Mesodermal cell (in vitro differentiated cells): Measurements from ENCODE around the gene EMX2.
A peak's percentile ranks its signal among the peaks of the same experiment; 100 is the strongest.

Source experiments
- H3K27ac ChIP-seq: 2 replicates; pipeline ENCODE4 v1.7.0; 2013; ENCODE audit warnings: mild to moderate bottlenecking, low read depth, low read length, moderate library complexity; ENCODE audit not compliant: severe bottlenecking
- H3K36me3 ChIP-seq: 2 replicates; pipeline ENCODE4 v1.7.1; 2013; ENCODE audit warnings: mild to moderate bottlenecking, low read length, moderate library complexity; ENCODE audit not compliant: control insufficient read depth, insufficient read depth
- H3K4me1 ChIP-seq: one replicate; pipeline ENCODE4 v1.7.1; 2013; ENCODE audit warnings: mild to moderate bottlenecking, low read length; ENCODE audit not compliant: insufficient read depth, control insufficient read depth, poor library complexity, severe bottlenecking
- H3K4me3 ChIP-seq: 2 replicates; pipeline ENCODE4 v1.7.0; 2013; ENCODE audit warnings: low read length, control low read depth, mild to moderate bottlenecking; ENCODE audit not compliant: insufficient read depth, poor library complexity, severe bottlenecking; ENCODE audit errors: extremely low read depth
- H3K9me3 ChIP-seq: 2 replicates; pipeline ENCODE4 v1.7.1; 2013; ENCODE audit warnings: mild to moderate bottlenecking, low read length, moderate library complexity; ENCODE audit not compliant: control insufficient read depth
- WGBS, 2 experiments: methylation state at CpG; one replicate each; pipeline ENCODE4 v1.1.5; 2013; ENCODE audit warnings: missing lambda C conversion rate in 2 of 2; ENCODE audit not compliant: insufficient coverage in 2 of 2; 5-methylcytosine and 5-hydroxymethylcytosine counted together

The EMX2 gene

DNA sequence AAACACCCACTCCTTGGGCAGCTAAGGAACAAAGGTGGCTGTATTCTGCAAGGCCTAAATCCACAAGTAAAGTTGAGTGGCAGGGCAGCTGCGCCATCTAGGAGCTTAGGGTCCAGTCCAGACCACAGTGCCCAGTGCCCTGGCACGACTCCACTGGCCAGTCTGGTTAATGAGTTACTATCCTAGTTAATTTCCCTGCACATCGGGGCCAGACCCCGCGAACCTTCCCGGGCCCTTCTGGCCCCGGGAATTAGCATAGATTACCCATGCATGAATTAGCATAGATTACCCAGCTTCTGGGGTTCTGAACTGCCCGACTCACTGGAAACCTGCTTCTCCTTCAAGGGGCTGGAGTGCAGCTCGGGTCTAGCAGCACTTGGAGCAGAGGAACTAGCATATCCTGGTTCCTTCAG is 3.2 kb upstream of the EMX2 start:
- Histone ChIP-seq H3K27ac (no peak overlapping the region), H3K4me3 (no peak overlapping the region), H3K36me3 (no peaks in the 10 kb centered on the region), H3K4me1 (peaks cover 17% of the 10 kb centered on the region), H3K9me3 (no peaks in the 10 kb centered on the region)
- 10 to 16% methylated on average over 8 to 9 of the region's 9 CpGs for WGBS, 2 experiments

DNA sequence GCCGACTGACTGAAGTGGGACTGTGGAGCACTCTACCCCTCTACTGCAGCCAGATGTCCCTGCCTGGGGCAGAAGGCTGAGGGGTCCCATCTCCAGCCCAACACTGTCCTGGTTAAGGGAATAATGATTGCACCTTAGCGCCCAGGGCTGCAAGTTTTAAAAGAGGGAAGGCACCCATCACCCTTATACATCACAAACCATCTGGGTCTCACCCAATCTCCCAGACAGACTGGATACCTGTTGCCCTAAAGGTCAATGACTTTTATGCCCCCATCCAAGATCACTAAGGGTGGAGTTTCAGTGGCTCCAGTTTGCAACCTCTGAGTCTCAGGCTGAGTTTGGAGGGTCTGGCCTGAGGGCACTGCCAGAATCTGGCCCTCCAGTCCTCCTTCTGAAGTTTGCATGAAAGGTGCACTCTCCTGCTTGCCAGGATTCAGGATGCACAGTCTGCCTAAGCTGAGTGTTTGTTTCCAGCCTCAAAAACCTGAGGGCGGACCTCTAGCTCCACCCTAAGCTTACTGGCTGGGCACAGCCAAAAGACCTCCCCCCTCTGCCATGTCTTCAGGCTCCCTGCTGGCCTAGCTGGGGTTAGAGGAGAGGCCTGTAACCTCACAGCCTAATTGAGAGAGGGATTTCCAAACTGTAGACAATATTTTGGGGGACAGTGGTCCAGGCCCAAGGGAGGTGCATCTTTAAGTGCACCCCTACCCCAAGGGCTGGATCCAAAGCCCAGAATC is 2.5 kb upstream of the EMX2 start:
- no peak overlapping the region for H3K4me3 ChIP-seq
- 11 to 47% methylated on average over 2 to 3 of the region's 3 CpGs for WGBS, 2 experiments

DNA sequence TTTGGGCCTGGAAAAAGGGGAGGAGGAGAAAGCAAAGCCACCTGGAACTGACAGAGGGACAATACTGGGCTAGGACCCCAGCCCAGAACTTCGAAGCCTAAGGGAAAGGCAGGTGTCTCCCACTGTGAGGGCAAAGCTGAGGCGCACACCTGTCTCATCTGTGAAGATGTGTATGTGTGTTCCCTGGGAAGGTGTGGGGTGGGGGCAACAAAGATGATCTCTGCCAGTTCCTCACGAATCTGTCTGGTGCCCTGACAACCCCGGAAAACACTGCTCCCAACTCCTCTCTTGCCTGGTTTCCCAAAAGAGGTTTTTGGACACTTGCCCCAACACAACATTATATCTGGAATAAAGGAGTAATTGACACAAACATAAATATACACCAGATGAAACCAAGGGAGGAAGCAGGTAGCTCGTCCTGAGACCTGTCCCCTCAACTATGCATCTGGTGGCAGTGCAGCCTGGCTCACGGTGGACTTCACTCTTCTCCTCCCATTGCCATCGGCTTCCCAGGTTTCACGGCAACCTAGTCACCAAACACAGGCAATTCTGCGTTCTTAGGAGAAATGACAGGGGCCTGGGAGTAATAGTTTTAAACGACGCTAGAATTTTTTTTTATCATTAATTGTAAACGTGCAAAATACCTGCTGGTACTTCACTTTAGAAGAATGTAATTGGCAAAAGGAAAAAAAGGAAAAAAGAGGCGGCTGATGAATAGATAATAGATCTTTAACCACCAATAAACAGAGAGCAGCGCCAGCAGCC is 1.7 kb upstream of the EMX2 start:
- 12 to 18% methylated on average over 3 to 4 of the region's 14 CpGs for WGBS, 2 experiments
- H3K36me3 ChIP-seq: no peaks in the 10 kb centered on the region
- peaks cover 27% of the 10 kb centered on the region for H3K4me1 ChIP-seq
- no peak overlapping the region for H3K27ac ChIP-seq
- no peak overlapping the region for H3K4me3 ChIP-seq
- no peaks in the 10 kb centered on the region for H3K9me3 ChIP-seq

More for the DNA sequence above, 2.5 kb upstream of the EMX2 start:
- H3K36me3 ChIP-seq: no peaks in the 10 kb centered on the region
- no peaks in the 10 kb centered on the region for H3K9me3 ChIP-seq
- H3K4me1 ChIP-seq: peaks cover 24% of the 10 kb centered on the region
- no peak overlapping the region for H3K27ac ChIP-seq

DNA sequence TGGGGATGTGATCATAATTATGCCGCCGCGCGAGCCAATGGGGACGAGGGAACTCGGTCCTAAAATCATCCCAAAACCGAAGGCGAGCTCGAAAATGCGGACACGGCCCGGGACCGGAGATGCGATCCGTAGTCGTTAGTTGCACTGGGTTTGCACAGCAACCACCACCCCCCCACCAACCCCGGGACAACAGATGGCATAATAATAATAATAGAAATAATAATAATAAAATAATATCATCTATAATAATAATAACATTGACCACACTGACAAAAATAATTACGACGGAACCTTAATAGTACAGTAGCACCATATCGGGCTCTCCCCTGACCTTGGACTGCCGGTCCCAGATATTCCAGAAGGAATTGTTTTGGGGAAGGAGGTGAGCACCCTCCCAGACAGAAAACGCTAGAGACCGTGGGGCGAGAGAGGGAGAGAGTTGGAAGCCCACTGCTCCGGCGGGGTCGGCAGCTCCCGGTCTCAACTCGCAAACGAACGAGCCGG is 1.1 kb upstream of the EMX2 start:
- Histone ChIP-seq H3K4me1 (peaks cover 27% of the 10 kb centered on the region), H3K4me3 (peak overlapping the region; percentile 18), H3K9me3 (no peaks in the 10 kb centered on the region), H3K27ac (no peak overlapping the region), H3K36me3 (no peaks in the 10 kb centered on the region)
- 1 to 2% methylated on average over 16 to 18 of the region's 32 CpGs for WGBS, 2 experiments

DNA sequence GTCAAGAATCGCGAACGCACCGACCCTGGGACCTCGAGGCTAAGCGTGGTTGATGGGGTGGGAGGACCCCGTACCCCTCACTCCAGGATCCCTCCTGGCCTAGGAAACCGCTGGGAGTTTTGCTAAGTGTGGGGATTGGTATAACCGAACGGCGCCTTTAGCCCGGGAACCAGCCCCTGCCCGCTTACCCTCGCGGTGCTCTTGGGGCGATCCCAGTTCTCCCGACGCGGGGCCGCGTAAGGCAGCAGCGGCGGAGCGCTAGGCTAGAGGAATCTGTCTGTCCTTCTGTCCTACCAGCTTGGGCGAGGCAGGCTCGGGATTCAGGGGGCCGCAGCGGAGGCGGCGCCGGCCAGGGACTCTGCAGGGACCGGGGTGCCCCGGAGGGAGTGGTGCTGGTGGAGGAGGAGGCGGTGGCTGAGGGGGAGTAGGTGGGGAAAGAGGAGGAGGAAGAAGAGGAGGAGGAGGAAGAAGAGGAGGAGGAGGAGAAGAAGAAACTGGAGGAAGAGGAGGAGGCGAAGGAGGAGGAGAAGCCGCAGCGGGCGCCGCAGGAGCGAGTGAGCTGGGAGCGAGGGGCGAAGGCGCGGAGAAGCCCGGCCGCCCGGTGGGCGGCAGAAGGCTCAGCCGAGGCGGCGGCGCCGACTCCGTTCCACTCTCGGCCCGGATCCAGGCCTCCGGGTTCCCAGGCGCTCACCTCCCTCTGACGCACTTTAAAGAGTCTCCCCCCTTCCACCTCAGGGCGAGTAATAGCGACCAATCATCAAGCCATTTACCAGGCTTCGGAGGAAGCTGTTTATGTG is 439 bp upstream of the EMX2 start:
- H3K9me3 ChIP-seq: no peaks in the 10 kb centered on the region
- H3K27ac ChIP-seq: no peak overlapping the region
- 1% methylated on average over 45 to 51 of the region's 62 CpGs for WGBS, 2 experiments
- H3K36me3 ChIP-seq: no peaks in the 10 kb centered on the region
- H3K4me1 ChIP-seq: peaks cover 27% of the 10 kb centered on the region
- H3K4me3 ChIP-seq: peak overlapping the region; percentile 18

DNA sequence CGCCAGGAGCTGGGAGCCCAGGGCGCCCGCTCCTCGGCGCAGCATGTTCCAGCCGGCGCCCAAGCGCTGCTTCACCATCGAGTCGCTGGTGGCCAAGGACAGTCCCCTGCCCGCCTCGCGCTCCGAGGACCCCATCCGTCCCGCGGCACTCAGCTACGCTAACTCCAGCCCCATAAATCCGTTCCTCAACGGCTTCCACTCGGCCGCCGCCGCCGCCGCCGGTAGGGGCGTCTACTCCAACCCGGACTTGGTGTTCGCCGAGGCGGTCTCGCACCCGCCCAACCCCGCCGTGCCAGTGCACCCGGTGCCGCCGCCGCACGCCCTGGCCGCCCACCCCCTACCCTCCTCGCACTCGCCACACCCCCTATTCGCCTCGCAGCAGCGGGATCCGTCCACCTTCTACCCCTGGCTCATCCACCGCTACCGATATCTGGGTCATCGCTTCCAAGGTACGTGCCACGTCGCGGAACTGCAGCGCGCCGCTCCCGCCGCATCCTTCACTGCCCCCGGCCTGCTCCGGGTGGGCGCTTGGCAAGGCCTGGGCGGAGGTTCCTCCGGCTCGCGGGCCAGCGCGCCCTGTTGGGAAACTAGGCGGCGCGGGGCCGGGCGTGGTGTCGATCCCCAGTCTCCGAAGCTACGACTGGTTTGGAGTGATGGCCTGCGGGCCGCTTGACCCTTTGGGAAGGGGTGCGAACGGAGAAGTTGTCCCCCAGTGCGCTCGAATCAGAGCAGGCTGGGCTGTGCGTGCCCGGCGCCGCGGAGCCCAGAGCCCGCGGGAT is 868 bp downstream of the EMX2 start:
- Histone ChIP-seq H3K36me3 (no peaks in the 10 kb centered on the region), H3K4me3 (peak overlapping the region; percentile 18), H3K4me1 (peaks cover 27% of the 10 kb centered on the region), H3K27ac (no peak overlapping the region), H3K9me3 (no peaks in the 10 kb centered on the region)
- WGBS, 2 experiments: 0% methylated on average over 80 to 89 of the region's 90 CpGs

DNA sequence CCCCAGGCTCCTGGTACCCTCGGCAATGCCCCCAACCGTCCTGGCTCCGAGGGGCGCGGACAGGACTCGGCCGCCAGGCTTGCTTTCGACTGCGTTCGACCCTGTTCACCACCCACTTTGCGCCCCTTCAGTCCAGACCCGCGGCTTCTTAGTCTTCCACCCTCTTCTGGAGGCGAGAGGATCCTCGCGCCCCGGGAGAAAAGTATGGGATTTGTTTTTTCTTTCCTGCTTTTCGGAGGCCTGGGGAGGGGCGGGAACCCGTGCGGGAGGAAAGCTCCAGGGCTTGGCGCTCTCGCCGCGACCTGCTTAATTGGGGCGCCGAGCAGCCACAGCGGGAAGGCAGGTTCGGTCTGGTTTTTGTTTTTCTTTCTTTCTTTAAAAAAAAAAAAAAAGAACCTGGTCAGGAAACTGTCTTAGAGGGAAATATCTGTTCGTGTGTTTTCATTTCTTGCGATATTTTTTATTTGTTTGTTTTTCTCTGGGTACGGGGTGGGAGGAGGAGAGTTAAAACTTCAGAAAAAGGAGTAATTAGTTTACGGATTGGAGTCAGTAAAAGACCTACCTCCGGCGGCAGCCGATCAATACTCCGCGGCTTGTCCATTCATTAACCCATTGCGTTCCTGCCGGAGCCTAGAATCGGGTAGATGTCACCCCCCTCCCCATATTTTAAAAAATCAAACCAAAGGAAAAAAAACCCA is 1.6 kb downstream of the EMX2 start:
- no peak overlapping the region for H3K4me3 ChIP-seq
- WGBS, 2 experiments: 0 to 2% methylated on average over 8 to 19 of the region's 41 CpGs
- H3K36me3 ChIP-seq: no peaks in the 10 kb centered on the region
- no peak overlapping the region for H3K27ac ChIP-seq
- H3K9me3 ChIP-seq: no peaks in the 10 kb centered on the region
- H3K4me1 ChIP-seq: peaks cover 27% of the 10 kb centered on the region

DNA sequence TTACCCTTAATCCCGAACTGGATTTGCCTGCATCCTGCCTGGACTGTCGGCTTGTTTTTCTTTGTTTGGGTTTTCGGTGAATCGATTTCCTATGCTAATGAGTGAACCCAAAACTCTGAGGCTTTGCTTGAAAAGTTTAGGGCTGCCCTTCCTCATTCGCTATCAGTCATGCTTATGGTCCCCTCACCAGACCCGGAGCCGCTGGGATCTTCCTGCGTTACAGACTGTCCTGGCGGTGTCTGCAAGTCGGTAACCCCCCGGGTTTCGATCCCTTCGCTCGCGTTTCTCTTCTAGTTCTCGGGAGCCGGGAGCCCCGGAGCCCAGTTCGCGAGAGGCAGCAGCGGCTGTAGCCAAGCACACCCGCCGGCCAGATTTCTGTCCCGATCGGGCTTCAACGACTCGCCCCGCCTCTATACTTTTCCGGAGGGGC is 2.2 kb downstream of the EMX2 start:
- H3K27ac ChIP-seq: no peak overlapping the region
- WGBS, 2 experiments: 0 to 1% methylated on average over 21 to 24 of the region's 29 CpGs
- no peak overlapping the region for H3K4me3 ChIP-seq

DNA sequence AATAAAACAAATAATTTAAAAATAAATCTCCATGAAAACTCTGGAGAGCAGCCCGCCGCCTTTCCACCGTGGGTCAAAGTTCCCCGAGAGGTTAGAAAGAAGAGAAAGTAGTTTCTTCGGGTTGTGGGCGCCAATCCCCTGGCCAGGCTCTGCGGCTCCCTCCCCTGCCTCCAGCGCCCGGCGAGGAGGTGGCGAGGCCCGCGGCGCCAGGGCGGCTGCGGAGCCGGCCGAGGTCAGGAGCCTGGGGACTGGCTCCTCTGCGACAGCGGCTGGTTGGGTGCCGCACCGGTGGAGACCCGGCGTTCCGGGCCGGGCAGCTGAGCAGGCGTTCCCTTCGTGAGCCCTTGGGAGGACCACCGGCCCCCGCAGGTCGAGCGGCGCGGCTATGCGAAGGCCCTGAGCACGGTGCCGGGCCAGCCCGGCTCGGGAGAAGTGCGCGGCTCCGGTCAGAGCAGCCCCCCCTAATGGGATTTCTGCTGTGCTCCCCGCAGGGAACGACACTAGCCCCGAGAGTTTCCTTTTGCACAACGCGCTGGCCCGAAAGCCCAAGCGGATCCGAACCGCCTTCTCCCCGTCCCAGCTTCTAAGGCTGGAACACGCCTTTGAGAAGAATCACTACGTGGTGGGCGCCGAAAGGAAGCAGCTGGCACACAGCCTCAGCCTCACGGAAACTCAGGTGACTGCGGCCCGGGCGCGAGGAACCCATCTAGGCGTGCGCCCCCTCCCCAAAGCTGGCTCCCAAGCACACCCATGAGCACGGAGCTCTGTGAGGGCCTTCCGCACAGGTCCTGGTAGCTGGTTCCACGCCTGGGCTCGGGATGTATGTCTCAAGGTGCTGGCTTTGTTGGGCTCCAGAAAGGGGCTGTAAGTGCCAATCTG is 2.8 kb downstream of the EMX2 start:
- Histone ChIP-seq H3K4me1 (peaks cover 27% of the 10 kb centered on the region), H3K9me3 (no peaks in the 10 kb centered on the region), H3K36me3 (no peaks in the 10 kb centered on the region), H3K4me3 (no peak overlapping the region), H3K27ac (no peak overlapping the region)
- WGBS, 2 experiments: 0 to 1% methylated on average over 43 to 61 of the region's 67 CpGs

More for the DNA sequence above, 2.2 kb downstream of the EMX2 start:
- H3K4me1 ChIP-seq: peaks cover 27% of the 10 kb centered on the region
- H3K9me3 ChIP-seq: no peaks in the 10 kb centered on the region
- no peaks in the 10 kb centered on the region for H3K36me3 ChIP-seq
